Bronchial epithelial cell (primary cell): ENCODE measurements around the gene KAT2B. TPM values are rescaled to one million over a fixed set of nuclear protein-coding genes. Genes with fewer than 3 reads are reported as not detected.

ENCODE experiments used
- DNase-seq: peaks from one replicate; pipeline ENCODE4 v3.0.0-alpha.2; 2010; ENCODE audit warnings: low read depth
- FAIRE-seq: peaks from 2 replicates; lab custom pipeline; 2011; peaks lifted over from hg19 to GRCh38; lab: Jason Lieb, UNC
- H3K27me3 ChIP-seq: 2 replicates; pipeline ENCODE4 v1.5.1; 2011; ENCODE audit warnings: low read length; ENCODE audit not compliant: control insufficient read depth, insufficient read depth
- H3K36me3 ChIP-seq: 2 replicates; pipeline ENCODE4 v1.5.1; 2011; ENCODE audit warnings: low read length; ENCODE audit not compliant: control insufficient read depth, insufficient read depth
- H3K4me3 ChIP-seq: 2 replicates; pipeline ENCODE4 v1.5.1; 2011; ENCODE audit warnings: mild to moderate bottlenecking, low read depth, low read length, control low read depth
- total RNA-seq: library from RNA; depleted of rRNA; stranded (reverse); fragments of >200 nt; gene quantifications from 2 replicates; pipeline ENCODE4 v1.2.1, GENCODE V29; 2014
- TF ChIP-seq, protein P1 (sequence below): IDR thresholded peaks from 2 replicates; pipeline ENCODE4 v1.5.1; 2011; ENCODE audit warnings: mild to moderate bottlenecking, moderate library complexity, low read length, control low read depth, inconsistent platforms; ENCODE audit not compliant: insufficient read depth, severe bottlenecking

KAT2B gene
- total RNA-seq, 1 donor from 2014 or later = 1.6 TPM

DNA sequence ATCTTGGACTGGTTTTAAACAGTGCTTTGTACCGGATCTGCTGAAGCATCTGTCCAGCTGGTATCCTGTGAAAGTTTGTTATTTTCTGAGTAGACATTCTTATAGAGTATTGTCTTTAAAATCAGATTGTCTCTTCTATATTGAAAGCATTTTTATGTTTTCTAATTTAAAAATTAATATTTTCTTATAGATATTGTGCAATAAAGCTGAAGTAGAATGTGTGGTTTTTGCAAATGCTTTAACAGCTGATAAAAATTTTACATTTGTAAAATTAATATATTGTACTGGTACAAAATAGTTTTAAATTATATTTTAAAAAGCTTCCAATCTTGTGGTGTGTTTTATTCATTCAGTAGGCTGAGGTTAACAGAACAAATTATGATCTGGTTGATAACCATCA is 113.8 kb downstream of the KAT2B start:
- Histone ChIP-seq H3K4me3 (no peak overlapping the region), H3K36me3 (no peaks in the 10 kb centered on the region), H3K27me3 (no peaks in the 10 kb centered on the region)
- FAIRE-seq (no peak), DNase-seq (no peak)
- TF ChIP-seq, protein P1, sequence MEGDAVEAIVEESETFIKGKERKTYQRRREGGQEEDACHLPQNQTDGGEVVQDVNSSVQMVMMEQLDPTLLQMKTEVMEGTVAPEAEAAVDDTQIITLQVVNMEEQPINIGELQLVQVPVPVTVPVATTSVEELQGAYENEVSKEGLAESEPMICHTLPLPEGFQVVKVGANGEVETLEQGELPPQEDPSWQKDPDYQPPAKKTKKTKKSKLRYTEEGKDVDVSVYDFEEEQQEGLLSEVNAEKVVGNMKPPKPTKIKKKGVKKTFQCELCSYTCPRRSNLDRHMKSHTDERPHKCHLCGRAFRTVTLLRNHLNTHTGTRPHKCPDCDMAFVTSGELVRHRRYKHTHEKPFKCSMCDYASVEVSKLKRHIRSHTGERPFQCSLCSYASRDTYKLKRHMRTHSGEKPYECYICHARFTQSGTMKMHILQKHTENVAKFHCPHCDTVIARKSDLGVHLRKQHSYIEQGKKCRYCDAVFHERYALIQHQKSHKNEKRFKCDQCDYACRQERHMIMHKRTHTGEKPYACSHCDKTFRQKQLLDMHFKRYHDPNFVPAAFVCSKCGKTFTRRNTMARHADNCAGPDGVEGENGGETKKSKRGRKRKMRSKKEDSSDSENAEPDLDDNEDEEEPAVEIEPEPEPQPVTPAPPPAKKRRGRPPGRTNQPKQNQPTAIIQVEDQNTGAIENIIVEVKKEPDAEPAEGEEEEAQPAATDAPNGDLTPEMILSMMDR = no peak

DNA sequence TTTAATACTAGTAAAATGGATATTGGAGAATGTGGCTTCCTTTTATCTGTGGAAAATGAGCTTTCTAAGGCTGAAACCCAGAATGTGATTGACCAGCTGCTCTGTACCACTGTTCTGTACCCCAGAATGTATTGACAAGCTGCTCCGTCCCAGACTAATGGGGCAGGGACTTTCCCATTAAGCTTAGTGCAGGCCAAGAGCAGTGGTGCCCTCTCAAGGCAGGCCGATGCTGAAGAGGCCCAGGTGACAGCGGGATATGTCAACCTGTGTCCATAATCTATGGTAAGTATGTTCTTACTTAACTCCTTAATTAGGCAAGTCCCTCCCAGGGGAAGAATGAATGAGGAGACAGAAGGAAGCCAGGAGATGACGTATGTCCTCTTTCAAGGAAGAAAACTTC is 114.7 kb downstream of the KAT2B start:
- Histone ChIP-seq H3K4me3 (no peak overlapping the region), H3K36me3 (no peaks in the 10 kb centered on the region), H3K27me3 (no peaks in the 10 kb centered on the region)
- TF ChIP-seq, protein P1 = peak; percentile 5
- FAIRE-seq = no peak
- DNase-seq = peak; percentile 4

DNA sequence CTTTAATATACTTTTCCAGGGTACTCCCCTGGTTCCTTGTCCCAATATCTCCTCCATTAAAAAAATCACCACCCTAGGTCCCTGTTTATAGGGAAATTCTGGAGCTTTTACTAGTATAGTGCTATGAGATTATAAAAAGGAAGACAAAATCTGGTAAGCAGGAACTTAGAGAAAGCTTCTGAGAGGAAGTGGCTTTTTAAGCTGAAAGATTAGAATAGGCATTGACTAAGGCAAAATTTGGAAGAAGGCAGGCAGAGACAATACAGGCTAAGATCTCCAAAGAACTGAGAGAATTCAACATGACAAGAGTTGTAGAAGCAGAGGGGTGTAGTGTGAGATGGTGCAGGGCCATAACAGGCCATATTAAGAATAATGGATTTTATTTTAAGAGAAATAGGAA is 120.0 kb downstream of the KAT2B start:
- H3K27me3 ChIP-seq = no peaks in the 10 kb centered on the region
- FAIRE-seq (no peak), DNase-seq (no peak)
- TF ChIP-seq, protein P1 = no peak
- no peak overlapping the region for H3K4me3 ChIP-seq
- H3K36me3 ChIP-seq = no peaks in the 10 kb centered on the region

DNA sequence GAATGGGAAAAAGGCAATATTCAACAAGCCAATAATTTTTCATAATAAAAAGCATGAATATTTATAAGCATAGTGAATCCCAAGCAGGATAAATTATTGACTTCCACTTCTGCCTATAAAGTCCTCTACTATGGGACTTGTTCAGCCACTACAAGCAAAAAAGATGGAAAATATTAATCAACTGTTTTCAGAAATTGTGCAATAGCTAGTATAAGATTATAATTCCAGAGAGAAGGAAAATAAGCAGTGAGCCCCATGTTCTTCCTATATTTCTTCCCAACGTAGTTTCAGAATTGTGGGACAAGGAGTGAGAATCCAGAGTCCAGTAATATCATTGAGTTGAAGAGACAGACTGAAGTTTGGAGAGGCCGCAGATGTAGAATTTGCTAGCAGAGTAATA is 121.5 kb downstream of the KAT2B start:
- H3K27me3 ChIP-seq = no peaks in the 10 kb centered on the region
- TF ChIP-seq, protein P1 = no peak
- no peak for FAIRE-seq
- H3K36me3 ChIP-seq = no peaks in the 10 kb centered on the region
- DNase-seq = no peak
- H3K4me3 ChIP-seq = no peak overlapping the region

DNA sequence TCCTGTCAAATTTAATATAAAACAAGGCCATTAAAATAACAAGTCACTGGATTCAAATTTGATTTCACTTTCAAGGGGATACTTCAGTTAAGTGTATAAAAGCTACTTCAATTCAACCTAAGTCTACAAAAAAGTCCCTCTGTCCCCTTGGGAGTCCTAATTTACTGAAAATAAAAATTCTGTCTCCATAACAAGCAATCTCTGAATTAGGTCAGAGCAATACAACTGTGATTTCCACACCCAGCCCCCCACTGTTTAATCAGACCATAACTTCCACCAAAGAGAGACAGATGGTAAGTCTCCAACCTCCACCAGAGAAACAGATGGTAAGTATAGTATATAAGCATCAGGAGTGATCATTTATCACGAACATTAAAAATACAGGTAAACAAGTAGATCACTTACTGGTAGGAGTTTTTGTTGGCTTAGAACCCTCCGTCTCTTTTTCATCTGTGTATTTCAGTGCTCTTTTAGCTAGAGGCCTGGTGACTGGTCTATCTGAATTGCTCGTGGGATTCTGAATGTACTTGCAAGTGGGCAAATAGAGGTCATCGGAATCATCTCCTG is 133.7 kb downstream of the KAT2B start:
- FAIRE-seq (no peak), DNase-seq (no peak)
- Histone ChIP-seq H3K4me3 (no peak overlapping the region), H3K36me3 (no peaks in the 10 kb centered on the region), H3K27me3 (no peaks in the 10 kb centered on the region)
- TF ChIP-seq, protein P1 = no peak

DNA sequence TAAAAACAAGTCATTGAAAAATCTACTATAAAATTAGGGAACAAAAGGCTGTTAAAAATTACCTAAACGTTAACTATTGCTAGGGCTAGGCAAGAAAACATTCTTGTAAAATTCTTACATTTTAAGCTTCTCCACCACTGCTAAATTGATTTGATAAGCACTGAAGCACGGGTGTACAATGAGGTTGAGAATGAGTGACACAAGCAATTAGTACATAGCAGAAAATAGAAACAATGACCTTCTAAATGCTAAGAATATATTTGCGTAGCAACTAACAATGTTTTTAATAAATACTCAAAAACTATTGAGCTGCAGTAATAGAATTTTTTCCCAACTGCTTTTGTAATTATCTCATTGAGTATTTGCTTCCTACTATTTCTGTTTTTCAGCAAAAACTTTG is 141.0 kb downstream of the KAT2B start:
- no peaks in the 10 kb centered on the region for H3K27me3 ChIP-seq
- no peak overlapping the region for H3K4me3 ChIP-seq
- no peaks in the 10 kb centered on the region for H3K36me3 ChIP-seq
- TF ChIP-seq, protein P1 = no peak
- no peak for FAIRE-seq
- DNase-seq = no peak
